Stimulated activated naive B cell treated with anti-CD40 and anti-IgM and Interleukin-4, amounts not matched to agents 10 μg/mL and 1 μg/mL and 100 μg/mL, for 72 hours (primary cell): ENCODE results near the gene CERT1.
A peak's percentile ranks its signal among the peaks of the same experiment; 100 is the strongest.

Experiments used
- ATAC-seq, 2 donors: fragments of 150-1000 bp; cut with Tn5 transposase; replicated peaks; 2 replicates each; pipeline ENCODE4 v1.10.0; 2021; ENCODE audit warnings: moderate library complexity in 1 of 2
- DNase-seq: peaks from one replicate; pipeline ENCODE4 v3.0.0; 2021
- H3K27ac Mint-ChIP-seq: one replicate; pipeline ENCODE4 v1.8.0; 2022; ENCODE audit warnings: mild to moderate bottlenecking, mixed read lengths
- H3K27me3 Mint-ChIP-seq, 2 donors: one replicate each; pipeline ENCODE4 v1.8.0; 2022; ENCODE audit warnings: mixed read lengths in 2 of 2
- H3K36me3 Mint-ChIP-seq, 2 donors: one replicate each; pipeline ENCODE4 v1.8.0; 2022; ENCODE audit warnings: mixed read lengths in 2 of 2, mild to moderate bottlenecking in 1 of 2
- H3K4me1 Mint-ChIP-seq, 2 donors: one replicate each; pipeline ENCODE4 v1.8.0; 2022; ENCODE audit warnings: mixed read lengths in 2 of 2, mild to moderate bottlenecking in 1 of 2
- H3K4me3 Mint-ChIP-seq, 2 donors: one replicate each; pipeline ENCODE4 v1.8.0; 2022; ENCODE audit warnings: mild to moderate bottlenecking in 2 of 2, mixed read lengths in 2 of 2, moderate library complexity in 1 of 2
- H3K9me3 Mint-ChIP-seq, 2 donors: one replicate each; pipeline ENCODE4 v1.8.0; 2022; ENCODE audit warnings: mixed read lengths in 2 of 2, mild to moderate bottlenecking in 1 of 2

CERT1 gene

GRCh38 chr5:75457161-75457560 is 54.3 kb downstream of the CERT1 start:
- DNase-seq (no peak), ATAC-seq (no peak)
- H3K4me3 Mint-ChIP-seq = no peak overlapping the region
- H3K9me3 Mint-ChIP-seq = peaks cover 0 to under 1% of the 10 kb centered on the region in 2 donors
- no peaks in the 10 kb centered on the region for H3K27me3 Mint-ChIP-seq
- peaks cover 12 to 16% of the 10 kb centered on the region in 2 donors for H3K4me1 Mint-ChIP-seq
- no peak overlapping the region for H3K27ac Mint-ChIP-seq
- peaks cover 16 to 39% of the 10 kb centered on the region in 2 donors for H3K36me3 Mint-ChIP-seq

DNA sequence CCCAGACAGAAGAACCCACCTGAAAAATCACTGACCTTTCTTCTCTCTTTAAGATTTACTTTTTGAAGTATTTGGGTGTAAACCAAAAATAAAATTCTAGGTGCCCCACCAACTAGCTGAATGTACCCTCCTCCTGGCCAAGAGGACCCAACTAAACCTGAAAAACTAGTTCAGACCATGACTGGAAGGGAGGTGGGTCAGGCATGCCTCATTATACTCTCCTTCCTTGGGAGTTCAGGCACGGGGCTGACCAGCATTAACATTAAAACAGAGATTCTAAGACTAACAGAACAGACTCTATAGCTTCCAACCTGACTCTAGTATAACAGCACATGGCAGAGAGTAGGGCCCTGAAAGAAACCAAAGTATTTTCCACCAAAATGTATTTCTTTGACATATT is 61.4 kb downstream of the CERT1 start:
- Mint-ChIP-seq H3K27me3 (no peaks in the 10 kb centered on the region), H3K36me3 (peaks cover 37 to 50% of the 10 kb centered on the region in 2 donors), H3K4me3 (no peak overlapping the region), H3K27ac (no peak overlapping the region), H3K4me1 (no peaks in the 10 kb centered on the region), H3K9me3 (peaks cover 7 to 13% of the 10 kb centered on the region in 2 donors)
- DNase-seq = no peak
- ATAC-seq = no peak

DNA sequence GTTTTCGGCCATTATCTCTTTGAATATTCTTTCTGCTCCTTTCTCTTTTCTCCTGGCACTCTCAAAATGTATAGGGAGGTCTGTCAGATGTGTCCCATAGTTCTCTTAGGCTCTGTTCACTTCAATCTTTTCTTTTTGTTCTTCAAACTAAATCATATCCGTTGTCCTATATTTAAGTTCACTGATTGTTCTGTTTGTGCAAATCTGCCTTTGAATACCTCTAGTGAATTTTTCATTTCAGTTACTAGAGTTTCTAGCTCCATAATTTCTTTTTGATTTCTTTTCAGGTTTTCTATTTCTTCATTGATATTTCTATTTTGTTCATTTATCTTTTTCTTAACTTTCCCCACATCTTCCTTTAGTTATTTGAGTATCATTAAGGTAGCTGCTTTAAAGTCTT is 65.4 kb downstream of the CERT1 start:
- no peak for ATAC-seq
- Mint-ChIP-seq H3K36me3 (peaks cover 45 to 62% of the 10 kb centered on the region in 2 donors), H3K27ac (no peak overlapping the region), H3K27me3 (no peaks in the 10 kb centered on the region), H3K9me3 (peaks cover 16 to 17% of the 10 kb centered on the region in 2 donors), H3K4me1 (peaks cover 0 to 4% of the 10 kb centered on the region in 2 donors), H3K4me3 (no peak overlapping the region)
- no peak for DNase-seq

GRCh38 chr5:75441560-75441959 is 69.9 kb downstream of the CERT1 start:
- Mint-ChIP-seq H3K9me3 (peaks cover 11 to 17% of the 10 kb centered on the region in 2 donors), H3K4me1 (peaks cover 7 to 17% of the 10 kb centered on the region in 2 donors), H3K36me3 (peaks cover 28 to 39% of the 10 kb centered on the region in 2 donors), H3K4me3 (no peak overlapping the region), H3K27me3 (no peaks in the 10 kb centered on the region), H3K27ac (no peak overlapping the region)
- no peak for ATAC-seq
- no peak for DNase-seq

DNA sequence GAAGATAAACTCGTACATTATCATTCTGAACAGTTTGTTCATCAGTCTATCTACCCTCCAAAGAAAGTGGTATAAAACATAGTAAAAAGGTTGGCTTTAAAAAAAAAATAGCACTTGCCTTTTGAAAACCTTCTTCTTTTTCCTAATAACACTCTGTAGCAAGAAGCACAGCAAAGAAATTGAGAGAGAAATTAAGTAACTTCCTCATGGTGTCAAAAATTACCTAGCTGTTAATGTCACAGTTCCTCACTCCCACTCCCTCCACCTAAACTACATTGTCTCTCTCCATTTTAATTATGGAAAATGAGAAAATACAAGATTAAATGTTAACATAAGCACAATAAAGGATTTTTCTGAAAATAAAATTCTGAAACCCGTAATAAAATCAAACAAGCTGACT is 72.2 kb downstream of the CERT1 start:
- peaks cover 9 to 29% of the 10 kb centered on the region in 2 donors for H3K4me1 Mint-ChIP-seq
- H3K36me3 Mint-ChIP-seq = peaks cover 29 to 39% of the 10 kb centered on the region in 2 donors
- H3K4me3 Mint-ChIP-seq = no peak overlapping the region
- no peak overlapping the region for H3K27ac Mint-ChIP-seq
- H3K9me3 Mint-ChIP-seq = peaks cover 4 to 10% of the 10 kb centered on the region in 2 donors
- DNase-seq (no peak), ATAC-seq (no peak)
- no peaks in the 10 kb centered on the region for H3K27me3 Mint-ChIP-seq

GRCh38 chr5:75438722-75439121 is 72.7 kb downstream of the CERT1 start:
- H3K4me1 Mint-ChIP-seq = peaks cover 9 to 29% of the 10 kb centered on the region in 2 donors
- no peak for DNase-seq
- no peak overlapping the region for H3K4me3 Mint-ChIP-seq
- no peak for ATAC-seq
- H3K9me3 Mint-ChIP-seq = peaks cover 4 to 10% of the 10 kb centered on the region in 2 donors
- H3K27ac Mint-ChIP-seq = no peak overlapping the region
- peaks cover 31 to 36% of the 10 kb centered on the region in 2 donors for H3K36me3 Mint-ChIP-seq
- H3K27me3 Mint-ChIP-seq = no peaks in the 10 kb centered on the region

DNA sequence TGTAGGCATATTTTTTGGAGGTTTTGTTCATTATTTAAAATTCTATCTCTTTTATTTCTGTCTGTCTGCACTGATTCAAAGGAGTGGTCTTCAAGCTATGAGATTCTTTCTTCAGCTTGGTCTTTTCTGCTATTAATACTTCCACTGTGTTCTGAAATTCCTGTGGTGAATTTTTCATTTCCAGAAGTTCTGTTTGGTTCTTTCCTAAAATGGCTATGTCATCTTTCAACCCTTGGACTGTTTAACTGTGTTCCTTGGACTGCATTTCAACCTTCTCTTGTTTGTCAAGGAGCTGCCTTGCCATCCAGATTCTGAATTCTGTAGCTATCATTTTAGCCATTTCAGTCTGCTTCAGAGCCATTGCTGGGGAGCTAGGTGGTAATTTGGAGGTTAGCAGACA is 76.3 kb downstream of the CERT1 start:
- no peak overlapping the region for H3K27ac Mint-ChIP-seq
- H3K36me3 Mint-ChIP-seq = peaks cover 21 to 25% of the 10 kb centered on the region in 2 donors
- H3K4me1 Mint-ChIP-seq = peaks cover 4 to 27% of the 10 kb centered on the region in 2 donors
- DNase-seq (no peak), ATAC-seq (no peak)
- no peak overlapping the region for H3K4me3 Mint-ChIP-seq
- peaks cover 0 to 1% of the 10 kb centered on the region in 2 donors for H3K9me3 Mint-ChIP-seq
- no peaks in the 10 kb centered on the region for H3K27me3 Mint-ChIP-seq

DNA sequence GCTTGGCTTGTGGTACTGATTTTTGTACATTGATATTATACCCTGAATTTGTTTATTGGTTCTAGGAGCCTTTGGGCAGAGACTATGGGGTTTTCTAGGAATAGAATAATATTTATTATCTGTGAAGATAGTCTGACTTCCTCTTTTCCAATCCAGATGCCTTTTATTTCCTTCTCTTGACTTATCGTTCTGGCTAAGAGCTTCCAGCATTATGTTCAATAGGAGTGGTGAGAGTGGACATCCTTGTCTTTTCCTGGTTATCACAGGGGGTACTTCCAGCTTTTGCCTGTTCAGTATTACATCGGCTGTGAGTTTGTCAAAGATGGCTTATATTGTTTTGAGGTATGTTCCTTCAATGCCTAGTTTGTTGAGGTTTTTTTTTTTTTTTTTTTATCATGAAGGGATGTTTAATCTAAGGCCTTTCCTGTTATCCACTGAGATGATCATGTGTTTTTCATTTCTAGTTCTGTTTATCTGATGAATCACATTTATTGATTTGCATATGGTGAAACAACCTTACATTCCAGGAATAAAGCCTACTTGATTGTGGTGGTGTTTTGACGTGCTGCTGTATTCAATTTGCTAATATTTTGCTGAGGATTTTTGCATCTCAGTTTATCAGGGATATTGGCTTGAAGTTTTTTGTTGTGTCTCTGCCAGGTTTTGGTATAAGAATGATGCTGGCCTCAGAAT is 77.5 kb downstream of the CERT1 start:
- Mint-ChIP-seq H3K4me3 (no peak overlapping the region), H3K36me3 (peaks cover 21 to 31% of the 10 kb centered on the region in 2 donors), H3K27me3 (no peaks in the 10 kb centered on the region), H3K27ac (no peak overlapping the region), H3K9me3 (peaks cover 0 to 1% of the 10 kb centered on the region in 2 donors), H3K4me1 (peaks cover 2 to 16% of the 10 kb centered on the region in 2 donors)
- no peak for ATAC-seq
- no peak for DNase-seq

DNA sequence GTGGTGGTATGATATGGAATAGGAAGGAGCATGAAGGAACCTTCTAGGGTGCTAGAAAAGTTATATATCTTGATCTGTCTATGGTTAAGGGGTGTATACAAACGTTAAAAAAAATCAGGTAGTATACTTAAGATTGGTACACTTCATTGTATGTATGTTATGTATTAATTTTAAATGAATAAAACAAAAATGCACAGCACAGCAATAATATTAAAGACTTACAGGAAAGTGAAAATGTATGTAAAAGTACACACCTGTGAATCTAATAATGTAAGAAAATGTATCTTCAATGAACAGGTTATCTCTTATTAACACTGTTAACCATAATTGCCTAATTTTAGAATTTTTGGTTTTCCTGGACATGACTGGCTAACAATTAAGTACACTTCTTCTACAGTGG is 97.2 kb downstream of the CERT1 start:
- Mint-ChIP-seq H3K4me3 (no peak overlapping the region), H3K9me3 (no peaks in the 10 kb centered on the region), H3K27me3 (no peaks in the 10 kb centered on the region), H3K27ac (no peak overlapping the region), H3K4me1 (peaks cover 0 to 2% of the 10 kb centered on the region in 2 donors), H3K36me3 (peaks cover 16 to 32% of the 10 kb centered on the region in 2 donors)
- DNase-seq (no peak), ATAC-seq (no peak)

DNA sequence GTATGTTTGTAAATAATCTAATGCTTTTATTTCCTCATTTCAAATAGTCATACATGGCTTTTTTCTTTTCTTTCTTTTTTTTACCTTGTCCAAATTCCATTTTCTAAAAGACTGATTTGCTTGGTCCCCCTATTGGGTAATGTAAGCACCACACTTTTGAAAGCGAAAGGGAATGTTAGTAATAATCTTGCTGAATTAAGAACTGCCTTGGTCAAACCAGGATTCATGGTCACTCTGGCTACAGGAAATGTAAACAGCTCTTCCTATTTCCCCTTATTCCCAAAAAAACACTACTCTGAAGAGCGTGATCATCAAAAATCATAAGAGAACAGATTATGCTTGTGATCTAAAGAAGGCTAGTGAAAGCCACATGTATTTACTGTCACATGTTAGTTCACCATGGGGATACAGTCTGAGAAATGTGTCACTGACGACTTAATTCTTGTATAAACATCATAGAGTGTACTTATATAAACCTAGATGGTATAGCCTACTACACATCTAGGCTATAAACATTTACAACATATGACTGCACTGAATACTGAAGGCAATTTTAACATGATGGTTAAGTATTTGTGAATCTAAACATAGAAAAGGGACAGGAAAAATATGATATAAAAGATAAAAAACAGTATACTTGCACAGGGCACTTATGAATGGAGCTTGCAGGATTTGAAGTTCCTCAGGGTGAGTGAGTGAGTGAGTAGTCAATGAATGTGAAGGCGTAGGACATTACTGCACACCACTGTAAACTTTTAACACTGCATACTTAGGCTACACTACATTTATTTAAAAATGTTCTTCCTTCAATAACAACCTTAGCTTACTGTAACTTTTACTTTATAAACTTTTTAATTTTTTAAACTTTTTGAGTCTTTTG is 99.1 kb downstream of the CERT1 start:
- Mint-ChIP-seq H3K36me3 (peaks cover 13 to 30% of the 10 kb centered on the region in 2 donors), H3K9me3 (no peaks in the 10 kb centered on the region), H3K4me3 (no peak overlapping the region), H3K27me3 (no peaks in the 10 kb centered on the region), H3K27ac (no peak overlapping the region), H3K4me1 (peaks cover 0 to 2% of the 10 kb centered on the region in 2 donors)
- DNase-seq = no peak
- no peak for ATAC-seq

GRCh38 chr5:75405296-75405695 is 106.1 kb downstream of the CERT1 start:
- ATAC-seq = no peak
- no peak for DNase-seq
- H3K4me3 Mint-ChIP-seq = no peak overlapping the region
- peaks cover 17 to 29% of the 10 kb centered on the region in 2 donors for H3K36me3 Mint-ChIP-seq
- no peaks in the 10 kb centered on the region for H3K9me3 Mint-ChIP-seq
- no peak overlapping the region for H3K27ac Mint-ChIP-seq
- H3K27me3 Mint-ChIP-seq = no peaks in the 10 kb centered on the region
- H3K4me1 Mint-ChIP-seq = no peaks in the 10 kb centered on the region

GRCh38 chr5:75395277-75395676 is 116.2 kb downstream of the CERT1 start:
- Mint-ChIP-seq H3K27ac (no peak overlapping the region), H3K27me3 (no peaks in the 10 kb centered on the region), H3K4me1 (no peaks in the 10 kb centered on the region), H3K9me3 (no peaks in the 10 kb centered on the region), H3K36me3 (peaks cover 13 to 22% of the 10 kb centered on the region in 2 donors), H3K4me3 (no peak overlapping the region)
- no peak for DNase-seq
- no peak for ATAC-seq

DNA sequence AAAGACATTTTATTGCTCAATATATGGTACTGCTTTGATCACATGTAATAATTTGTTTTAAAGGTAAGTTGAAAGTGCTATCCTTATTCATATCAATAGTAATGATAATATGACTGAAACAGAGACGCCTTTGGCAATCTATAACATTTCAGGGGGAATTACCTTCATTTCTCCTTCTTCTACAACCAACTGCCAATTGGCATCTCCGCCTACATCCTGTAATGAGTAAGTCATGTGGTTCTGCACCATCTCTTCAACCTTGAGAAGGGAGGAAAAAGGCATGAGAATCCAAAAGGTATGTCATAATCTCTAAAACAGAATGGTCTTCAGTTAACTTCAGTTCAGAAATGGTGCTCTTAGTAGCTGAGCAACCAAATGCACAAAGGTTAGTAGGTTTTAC is 122.0 kb downstream of the CERT1 start:
- H3K27me3 Mint-ChIP-seq = no peaks in the 10 kb centered on the region
- peak overlapping the region; percentile 20 for H3K27ac Mint-ChIP-seq
- H3K9me3 Mint-ChIP-seq = peaks cover 0 to 1% of the 10 kb centered on the region in 2 donors
- ATAC-seq (peak; percentile 34 to 57), DNase-seq (no peak)
- H3K4me1 Mint-ChIP-seq = peaks cover 3 to 7% of the 10 kb centered on the region in 2 donors
- no peak overlapping the region for H3K4me3 Mint-ChIP-seq
- H3K36me3 Mint-ChIP-seq = peaks cover 24 to 41% of the 10 kb centered on the region in 2 donors

- no peak for DNase-seq
- no peak overlapping the region for H3K27ac Mint-ChIP-seq
- peaks cover 3 to 7% of the 10 kb centered on the region in 2 donors for H3K4me1 Mint-ChIP-seq
- no peaks in the 10 kb centered on the region for H3K27me3 Mint-ChIP-seq
- ATAC-seq = no peak
- H3K36me3 Mint-ChIP-seq = peaks cover 25 to 43% of the 10 kb centered on the region in 2 donors
- no peak overlapping the region for H3K4me3 Mint-ChIP-seq
- H3K9me3 Mint-ChIP-seq = peaks cover 0 to 1% of the 10 kb centered on the region in 2 donors
Measured at GRCh38 chr5:75387806-75388205, 123.6 kb downstream of the CERT1 start.
